ENCODE data around the gene MRPS11. TPM values are rescaled to one million over a fixed set of nuclear protein-coding genes. Genes with fewer than 3 reads are reported as not detected.

The MRPS11 gene
- total and polyA plus RNA-seq, 2 of the 8 experiments (the other 6 are each of a cell fraction or from before 2014, with no cell fraction given): 41.4 to 59.2 TPM

DNA sequence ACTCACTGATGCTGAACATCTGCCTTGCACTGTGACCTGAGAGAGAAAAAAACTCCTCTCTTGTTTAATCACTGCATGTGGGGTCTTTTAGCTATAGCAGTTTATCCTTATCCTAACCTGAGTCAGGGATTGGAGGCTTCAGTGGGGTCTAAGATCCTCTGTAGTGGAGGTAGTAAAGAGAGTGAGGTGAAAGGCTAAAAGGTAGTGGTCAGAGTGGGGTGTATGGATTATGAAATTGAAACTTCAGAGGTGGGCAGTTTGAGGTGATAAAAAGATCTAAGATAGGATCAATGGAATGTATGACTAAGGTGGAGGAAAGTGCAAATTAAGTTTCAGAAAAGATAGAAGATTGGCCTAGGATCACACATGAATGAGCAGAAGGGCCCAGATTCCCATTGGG is 42.5 kb downstream of the MRPS11 start:
- DNase-seq (ENCODE audit: low read depth in 1 of 2, low spot score in 2 of 2): no peak
- Histone ChIP-seq H3K27me3 (replicated peaks in 1 of 4; ENCODE audit: control insufficient read depth in 3 of 4, extremely low read depth in 1 of 4, insufficient read depth in 3 of 4, low read length in 3 of 4) (peaks cover 0 to 2% (median 0%) of the 10 kb centered on the region in 4 experiments; a peak in 2 of 7 replicates), H3K9me3 (ENCODE audit: insufficient read depth in 2 of 2, low read depth in 1 of 2, low read length in 1 of 2) (no peaks in the 10 kb centered on the region), H3K9ac (replicated peaks in 1 of 4; ENCODE audit: extremely low read depth in 1 of 4, low read depth in 3 of 4, low read length in 3 of 4) (no peak overlapping the region), H4K8ac (ENCODE audit: extremely low read depth, insufficient read depth, low read length) (no peak overlapping the region), H4K91ac (replicated peaks; ENCODE audit: insufficient read length, low read length) (no peak overlapping the region), H3K4me2 (ENCODE audit: insufficient read depth in 1 of 2, low read depth in 2 of 2, low read length in 2 of 2) (no peak overlapping the region), H4K20me1 (replicated peaks in 1 of 2; ENCODE audit: control insufficient read depth in 1 of 2, insufficient read depth in 2 of 2, low read length in 2 of 2) (no peaks in the 10 kb centered on the region), H2AFZ (ENCODE audit: low read length) (no peak overlapping the region), H3K14ac (ENCODE audit: insufficient read length) (no peak overlapping the region), H3K23ac (ENCODE audit: insufficient read length) (no peak overlapping the region), H2BK12ac (ENCODE audit: low read depth, low read length) (no peak overlapping the region), H3K79me1 (ENCODE audit: low read depth, low read length) (no peaks in the 10 kb centered on the region), H2BK5ac (ENCODE audit: low read depth, low read length) (no peak overlapping the region), H3K27ac (ENCODE audit: low read depth, low read length) (no peak overlapping the region), H2AK5ac (ENCODE audit: low read depth, low read length) (no peak overlapping the region), H3K56ac (replicated peaks; ENCODE audit: insufficient read length, low read depth, low read length) (no peak overlapping the region), H2BK15ac (ENCODE audit: low read length) (no peak overlapping the region), H4K5ac (ENCODE audit: insufficient read length, low read depth, low read length) (no peak overlapping the region), H2BK120ac (replicated peaks; ENCODE audit: low read depth, low read length) (no peak overlapping the region), H3K18ac (ENCODE audit: extremely low read depth, low read length) (no peak overlapping the region), H3K4me1 (replicated peaks in 1 of 4; ENCODE audit: control insufficient read depth in 3 of 4, insufficient read depth in 4 of 4, low read length in 3 of 4) (peaks cover 0 to under 1% (median 0%) of the 10 kb centered on the region in 4 experiments; a peak in 2 of 7 replicates), H2BK20ac (ENCODE audit: low read length) (no peak overlapping the region), H3K4me3 (ENCODE audit: extremely low read depth in 1 of 4, insufficient read depth in 2 of 4, low read depth in 3 of 4, low read length in 4 of 4) (no peak overlapping the region), H3K4ac (replicated peaks; ENCODE audit: insufficient read length, low read depth, low read length) (no peak overlapping the region), H3K36me3 (ENCODE audit: control insufficient read depth in 2 of 4, insufficient read depth in 4 of 4, low read length in 3 of 4) (peaks cover 0 to 10% (median 2%) of the 10 kb centered on the region in 4 experiments; a peak in 3 of 8 replicates), H3K23me2 (ENCODE audit: low read depth, low read length) (no peaks in the 10 kb centered on the region), H3K79me2 (ENCODE audit: control insufficient read depth in 1 of 2, insufficient read depth in 2 of 2, low read length in 2 of 2) (no peaks in the 10 kb centered on the region)
- FAIRE-seq: no peak
- TF ChIP-seq SIX5 (IDR thresholded peaks at IDR 0.05; ENCODE audit: low read depth, low read length) (no peak), BACH1 (IDR thresholded peaks at IDR 0.05; ENCODE audit: low read length) (no peak), KDM5A (IDR thresholded peaks at IDR 0.05; ENCODE audit: low read length) (no peak), RFX5 (IDR thresholded peaks at IDR 0.05; ENCODE audit: borderline replicate concordance, low read depth, low read length) (no peak), BCL11A (IDR thresholded peaks at IDR 0.05; ENCODE audit: low read depth in 2 of 2, low read length in 2 of 2) (no peak), CBX5 (IDR thresholded peaks at IDR 0.05; ENCODE audit: low read depth, low read length) (no peak), NRF1 (IDR thresholded peaks at IDR 0.05; ENCODE audit: low read depth, low read length) (no peak), SP1 (IDR thresholded peaks at IDR 0.05; ENCODE audit: low read depth, low read length) (no peak)
- POLR2A ChIA-PET (ENCODE audit: partially characterized antibody): no interaction called here
- CTCF ChIA-PET (ENCODE audit: partially characterized antibody): no interaction called here

Measured in H1 (cell line).